Hindlimb muscle (tissue), 1 donor: ENCODE measurements around the gene MANF. TPM values are rescaled to one million over a fixed set of nuclear protein-coding genes. Genes with fewer than 3 reads are reported as not detected.
"Not testable (repeated sequence)": the region's sequence is repeated elsewhere in the genome, so short reads cannot be mapped to it uniquely, and the experiment has no call there.

ENCODE experiments used
- DNase-seq: peaks from one replicate; pipeline ENCODE4 v3.0.0-alpha.2; 2013
- polyA plus RNA-seq: library from polyadenylated mRNA; unstranded; fragments of 120-200 nt; gene quantifications from one replicate; pipeline ENCODE4 v1.2.1, GENCODE V29; 2013; ENCODE audit not compliant: insufficient read length

MANF gene
- polyA plus RNA-seq = 50.9 TPM

- DNase-seq = peak; percentile 98
Measured at GRCh38 chr3:51384726-51385473, at the start of gene MANF. Gene MANF, plus strand, starts transcription at chr3:51385291. Its CDS starts 52 bp downstream, at chr3:51385343.

DNA sequence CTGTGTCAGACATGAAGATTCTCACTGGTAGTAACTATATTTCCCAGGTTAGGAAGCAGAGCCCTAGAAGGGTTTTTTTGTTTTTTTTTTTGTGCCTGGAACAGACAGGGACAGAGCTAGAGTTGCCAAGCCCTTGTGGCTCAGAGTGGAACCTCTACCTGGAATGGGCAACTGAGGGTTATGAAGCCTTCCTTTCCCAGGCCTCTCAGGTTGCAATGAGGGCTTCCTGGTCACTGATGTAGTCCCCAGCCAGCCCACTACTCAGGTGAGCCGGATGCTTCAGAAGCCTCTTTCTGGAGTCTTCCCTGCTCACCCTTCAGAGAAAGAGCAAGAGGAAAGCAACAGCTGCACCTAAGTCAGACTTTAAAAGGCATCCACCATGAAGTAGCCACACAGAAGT, 48.8 kb upstream of the MANF start:
- no peak for DNase-seq

- no peak for DNase-seq
Measured at GRCh38 chr3:51337666-51338065, 47.4 kb upstream of the MANF start.

- no peak for DNase-seq
Measured at GRCh38 chr3:51338632-51339031, 46.5 kb upstream of the MANF start.

- peak; percentile 10 for DNase-seq
Measured at GRCh38 chr3:51340013-51340829, 44.9 kb upstream of the MANF start.

DNA sequence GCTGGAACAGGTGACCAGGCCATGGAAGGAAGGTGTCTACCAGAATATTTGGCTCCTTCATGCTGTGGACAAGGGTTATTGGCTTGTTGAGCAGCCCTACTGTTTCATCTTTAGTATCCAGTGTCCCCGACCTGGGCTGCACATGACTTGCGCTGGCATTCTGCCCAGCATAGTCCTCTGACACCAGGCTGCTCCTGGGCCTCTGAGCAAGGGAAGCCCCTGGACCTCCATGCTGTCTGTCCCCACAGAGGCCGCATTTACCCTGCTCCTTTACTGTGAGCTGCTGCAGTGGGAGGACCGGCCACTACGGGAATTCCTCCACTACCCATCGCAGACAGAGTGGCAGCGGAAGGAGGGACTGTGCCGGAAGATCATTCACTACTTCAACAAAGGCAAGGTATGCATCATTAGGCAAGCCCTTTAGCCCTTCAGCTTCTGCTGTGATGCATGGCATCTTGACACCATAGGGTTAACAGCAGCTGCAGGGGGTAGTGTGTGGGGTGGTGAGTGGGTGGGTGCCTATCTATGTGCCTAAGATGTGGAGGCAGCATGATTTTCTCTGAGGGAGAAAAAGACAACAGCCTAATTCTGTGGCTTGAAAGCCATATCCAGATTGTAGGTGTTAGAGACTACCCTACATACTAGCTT, 44.0 kb upstream of the MANF start:
- DNase-seq = no peak

- no peak for DNase-seq
Measured at GRCh38 chr3:51343918-51344687, 41.0 kb upstream of the MANF start.

GRCh38 chr3:51350751-51351150, 34.3 kb upstream of the MANF start:
- no peak for DNase-seq

DNA sequence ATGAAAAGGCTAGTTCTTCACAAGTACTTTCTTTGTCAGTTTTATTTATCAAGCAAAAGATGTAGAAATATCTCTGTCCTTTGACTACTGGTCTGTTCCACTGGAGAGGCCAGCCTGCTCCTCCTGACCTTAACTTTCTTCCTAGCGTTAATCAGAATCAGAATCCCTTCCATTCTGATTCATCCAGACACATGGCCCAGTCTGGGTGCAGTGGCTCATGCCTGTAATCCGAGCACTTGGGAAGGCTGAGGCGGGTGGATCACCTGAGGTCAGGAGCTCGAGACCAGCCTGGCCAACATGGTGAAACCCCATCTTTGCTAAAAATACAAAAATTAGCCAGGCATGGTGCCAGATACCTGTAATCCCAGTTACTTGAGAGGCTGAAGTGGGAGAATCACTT, 32.0 kb upstream of the MANF start:
- no peak for DNase-seq

- DNase-seq = no peak
Measured at GRCh38 chr3:51353691-51354090, 31.4 kb upstream of the MANF start.

GRCh38 chr3:51354172-51354571, 30.9 kb upstream of the MANF start:
- DNase-seq = no peak

GRCh38 chr3:51354731-51355615, 30.1 kb upstream of the MANF start:
- DNase-seq = no peak

- no peak for DNase-seq
Measured at GRCh38 chr3:51355891-51356578, 29.1 kb upstream of the MANF start.

- no peak for DNase-seq
Measured at GRCh38 chr3:51357856-51358255, 27.2 kb upstream of the MANF start.

DNA sequence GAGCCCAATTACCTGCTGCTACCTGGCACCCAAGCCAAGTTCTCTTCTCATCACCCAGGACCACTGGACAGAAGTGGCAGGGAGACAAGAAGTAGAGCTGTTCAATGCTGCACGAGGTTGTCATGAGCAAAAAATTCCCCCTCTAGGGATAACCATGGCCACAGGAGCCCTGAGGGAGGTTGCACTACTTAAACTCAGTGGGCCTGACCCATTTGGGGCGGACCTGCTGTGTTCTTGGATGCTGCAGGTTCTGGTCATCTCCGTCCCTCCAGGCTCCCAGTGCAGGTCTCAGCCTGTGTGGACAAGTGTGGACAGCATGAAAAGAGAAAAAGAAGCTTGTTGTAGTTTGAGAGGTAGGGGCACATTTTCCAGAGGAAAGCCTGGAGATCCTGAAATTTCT, 26.1 kb upstream of the MANF start:
- no peak for DNase-seq

DNA sequence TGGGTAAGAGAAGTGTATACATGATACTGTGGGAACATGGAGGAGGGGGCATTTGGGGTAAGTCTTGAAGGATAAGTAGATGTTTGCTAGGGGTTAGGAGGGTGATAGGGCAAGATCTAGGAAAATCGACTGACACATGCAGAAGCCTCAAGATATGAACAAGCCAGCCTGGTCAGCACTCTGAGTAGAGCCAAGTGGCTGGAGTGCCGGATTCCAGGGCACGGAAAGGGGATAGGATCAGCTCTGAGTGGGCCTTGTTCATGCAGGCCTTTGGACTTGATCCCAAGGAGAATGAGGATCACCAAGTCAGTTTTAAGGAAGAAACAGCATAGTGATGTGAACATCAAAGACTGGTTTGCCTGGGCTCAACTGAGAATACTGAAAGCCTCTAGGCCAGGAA, 24.3 kb upstream of the MANF start:
- no peak for DNase-seq

GRCh38 chr3:51361746-51362145, 23.3 kb upstream of the MANF start:
- no peak for DNase-seq

DNA sequence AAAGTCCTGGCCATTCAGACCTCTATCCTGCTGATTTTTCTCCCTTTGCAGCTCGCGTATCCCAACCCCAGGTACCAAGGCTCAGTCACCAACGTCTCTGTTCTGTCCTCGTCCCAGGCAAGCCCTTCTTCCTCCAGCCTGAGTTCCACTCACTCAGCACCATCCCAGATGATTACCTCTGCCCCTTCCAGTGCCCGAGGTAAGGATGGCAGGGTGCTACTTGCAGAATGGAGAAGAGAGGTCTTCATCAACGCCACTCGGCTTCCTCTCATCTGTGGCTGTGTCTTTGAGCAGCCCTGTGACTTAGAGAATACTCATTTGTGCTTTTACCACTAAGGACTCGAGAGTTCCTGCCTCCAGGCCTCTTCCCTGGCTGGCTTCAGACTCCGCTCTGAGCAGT, 22.6 kb upstream of the MANF start:
- DNase-seq = no peak

- DNase-seq = not testable (repeated sequence)
Measured at GRCh38 chr3:51368276-51368675, 16.8 kb upstream of the MANF start.

DNA sequence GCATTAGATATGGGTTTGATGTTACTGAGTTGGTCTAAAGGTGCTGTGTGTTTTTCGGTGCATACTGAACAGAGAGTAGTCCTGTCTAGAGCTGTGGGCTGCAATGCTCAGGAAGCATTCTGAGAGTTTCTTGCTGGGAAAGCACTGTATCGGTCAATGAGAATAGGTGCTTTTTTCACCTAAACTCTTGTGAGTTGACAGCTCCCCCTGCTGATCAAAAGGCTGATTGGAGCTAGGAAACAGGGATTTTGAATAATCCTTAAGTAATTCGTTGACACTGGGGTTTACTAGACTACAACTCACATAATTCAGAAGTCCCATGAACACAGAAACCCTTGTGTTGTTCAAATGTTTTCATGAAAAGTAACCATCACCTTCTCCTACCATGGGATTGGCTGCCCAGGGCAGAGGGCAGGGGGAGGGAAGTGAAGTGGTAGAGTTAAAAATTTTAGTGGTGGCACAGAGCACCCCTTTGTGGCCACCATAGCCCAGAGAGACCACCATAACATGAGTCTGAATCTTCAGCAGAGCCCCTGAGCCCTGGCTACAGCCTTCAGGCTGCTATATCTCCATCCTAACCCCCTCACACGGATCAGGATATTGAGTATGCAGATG, 13.0 kb upstream of the MANF start:
- peak; percentile 42 for DNase-seq
